ENCODE results near the gene ZNHIT1.

DNA sequence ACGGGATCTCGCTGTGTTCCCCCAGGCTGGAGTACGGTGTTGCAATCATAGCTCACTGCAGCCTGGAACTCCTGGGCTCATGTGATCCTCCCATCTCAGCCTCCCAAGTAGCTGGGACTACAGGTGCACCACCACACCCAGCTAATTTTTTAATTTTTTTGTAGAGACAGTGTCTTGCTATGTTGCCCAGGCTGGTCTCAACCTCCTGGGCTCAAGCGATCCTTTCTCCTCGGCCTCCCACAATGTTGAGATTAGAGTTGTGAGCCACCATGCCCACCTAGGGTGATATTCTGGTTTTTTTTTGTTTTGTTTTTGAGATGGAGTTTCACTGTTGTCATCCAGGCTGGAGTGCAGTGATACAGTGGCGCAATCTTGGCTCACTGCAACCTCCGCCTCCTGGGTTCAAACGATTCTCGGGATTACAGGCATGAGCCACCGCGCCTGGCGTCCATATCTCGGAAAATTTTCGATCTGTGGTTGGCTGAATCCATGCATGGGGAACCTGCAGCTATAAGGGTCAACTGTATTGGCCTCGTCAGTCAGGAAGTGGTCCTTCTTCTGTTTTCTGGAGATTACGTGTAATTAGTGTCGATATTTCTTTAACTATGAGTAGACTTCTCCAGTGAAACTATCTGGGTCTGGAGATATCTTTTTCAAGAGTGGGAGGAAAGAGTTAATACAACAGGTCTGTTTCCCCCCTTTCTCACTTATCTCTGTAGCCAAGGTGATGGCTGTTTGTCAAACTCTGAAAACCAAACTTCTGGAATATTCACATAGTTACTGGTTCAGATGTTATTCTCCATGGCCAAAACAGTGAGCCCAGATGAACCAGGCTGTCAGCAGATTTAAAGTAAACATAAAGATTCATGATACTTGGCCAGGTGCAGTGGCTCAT, 47.9 kb downstream of the ZNHIT1 start:
- TF ChIP-seq, protein P1, sequence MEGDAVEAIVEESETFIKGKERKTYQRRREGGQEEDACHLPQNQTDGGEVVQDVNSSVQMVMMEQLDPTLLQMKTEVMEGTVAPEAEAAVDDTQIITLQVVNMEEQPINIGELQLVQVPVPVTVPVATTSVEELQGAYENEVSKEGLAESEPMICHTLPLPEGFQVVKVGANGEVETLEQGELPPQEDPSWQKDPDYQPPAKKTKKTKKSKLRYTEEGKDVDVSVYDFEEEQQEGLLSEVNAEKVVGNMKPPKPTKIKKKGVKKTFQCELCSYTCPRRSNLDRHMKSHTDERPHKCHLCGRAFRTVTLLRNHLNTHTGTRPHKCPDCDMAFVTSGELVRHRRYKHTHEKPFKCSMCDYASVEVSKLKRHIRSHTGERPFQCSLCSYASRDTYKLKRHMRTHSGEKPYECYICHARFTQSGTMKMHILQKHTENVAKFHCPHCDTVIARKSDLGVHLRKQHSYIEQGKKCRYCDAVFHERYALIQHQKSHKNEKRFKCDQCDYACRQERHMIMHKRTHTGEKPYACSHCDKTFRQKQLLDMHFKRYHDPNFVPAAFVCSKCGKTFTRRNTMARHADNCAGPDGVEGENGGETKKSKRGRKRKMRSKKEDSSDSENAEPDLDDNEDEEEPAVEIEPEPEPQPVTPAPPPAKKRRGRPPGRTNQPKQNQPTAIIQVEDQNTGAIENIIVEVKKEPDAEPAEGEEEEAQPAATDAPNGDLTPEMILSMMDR (IDR thresholded peaks at IDR 0.05; ENCODE audit: low read depth, low read length) = no peak
- TF ChIP-seq EZH2phosphoT487 (IDR thresholded peaks at IDR 0.05; ENCODE audit: low read depth) = no peak

Data from OCI-LY3 (cell line).